IMR-90 (cell line): ENCODE results near the gene FAM32A. TPM values are rescaled to one million over a fixed set of nuclear protein-coding genes. Genes with fewer than 3 reads are reported as not detected.

ENCODE experiments used
- ATAC-seq: fragments of 200-7000 bp; cut with Tn5 transposase; 2 replicates; pipeline ENCODE4 v1.9.1; 2020; ENCODE audit warnings: low read depth, mild to moderate bottlenecking, moderate library complexity
- BruUV-seq: library from RNA; stranded (reverse); fragments of 400-500 nt; replicated peaks from 2 replicates; lab custom pipeline; 2021; lab: Mats Ljungman, UMichigan
- CTCF ChIA-PET: fragments of 300-600 bp; formaldehyde crosslinking; extraction: SDS; loops from one replicate; lab custom pipeline; 2021; ENCODE audit warnings: antibody characterized with exemption; lab: Yijun Ruan, JAX
- POLR2A ChIA-PET: fragments of 300-600 bp; sonication (Branson Sonifier 250); formaldehyde crosslinking; loops from one replicate; lab custom pipeline; 2022; ENCODE audit warnings: antibody characterized with exemption; ENCODE audit not compliant: unreplicated experiment; lab: Charles Lee
- DNase-seq: peaks from one replicate; pipeline ENCODE4 v3.0.0; 2013
- H2AFZ ChIP-seq: replicated peaks from 2 replicates; pipeline ENCODE3; 2013; ENCODE audit warnings: low read length, mild to moderate bottlenecking; ENCODE audit not compliant: poor library complexity
- H2AK5ac ChIP-seq: 2 replicates; pipeline ENCODE4 v1.6.1; 2013; ENCODE audit warnings: low read depth, low read length, inconsistent platforms
- H2AK9ac ChIP-seq: replicated peaks from 2 replicates; pipeline ENCODE3; 2013; ENCODE audit warnings: mild to moderate bottlenecking, low read depth, low read length, moderate library complexity; ENCODE audit not compliant: poor library complexity
- H2BK120ac ChIP-seq: 2 replicates; pipeline ENCODE4 v1.6.1; 2013; ENCODE audit warnings: low read depth, low read length, inconsistent platforms
- H2BK15ac ChIP-seq: 3 replicates; pipeline ENCODE4 v1.6.1; 2013; ENCODE audit warnings: low read depth, low read length, inconsistent platforms
- H2BK20ac ChIP-seq: 2 replicates; pipeline ENCODE4 v1.6.1; 2013; ENCODE audit warnings: low read depth, mild to moderate bottlenecking, inconsistent platforms, low read length, moderate library complexity
- H2BK5ac ChIP-seq: 2 replicates; pipeline ENCODE4 v1.6.1; 2013; ENCODE audit warnings: mild to moderate bottlenecking, low read depth, low read length, inconsistent platforms; ENCODE audit not compliant: poor library complexity, severe bottlenecking
- H3K14ac ChIP-seq: replicated peaks from 2 replicates; pipeline ENCODE4 v1.6.1; 2013; ENCODE audit warnings: low read depth, low read length, inconsistent platforms
- H3K18ac ChIP-seq: 2 replicates; pipeline ENCODE4 v1.6.1; 2013; ENCODE audit warnings: low read depth, low read length, control low read depth
- H3K23ac ChIP-seq: 2 replicates; pipeline ENCODE4 v1.6.1; 2013; ENCODE audit warnings: low read depth, low read length, inconsistent platforms
- H3K27ac ChIP-seq: 2 replicates; pipeline ENCODE4 v1.5.1; 2013; ENCODE audit warnings: mild to moderate bottlenecking, control low read depth, low read length; ENCODE audit not compliant: insufficient read depth
- H3K27me3 ChIP-seq: 2 replicates; pipeline ENCODE4 v1.6.1; 2013; ENCODE audit warnings: low read length; ENCODE audit not compliant: control insufficient read depth, insufficient read depth
- H3K36me3 ChIP-seq: 2 replicates; pipeline ENCODE4 v1.6.1; 2013; ENCODE audit warnings: low read length, mixed read lengths; ENCODE audit not compliant: control insufficient read depth, insufficient read depth
- H3K4ac ChIP-seq: 2 replicates; pipeline ENCODE4 v1.6.1; 2013; ENCODE audit warnings: low read depth, low read length, inconsistent platforms
- H3K4me1 ChIP-seq: 2 replicates; pipeline ENCODE4 v1.6.1; 2013; ENCODE audit warnings: low read length, mixed read lengths; ENCODE audit not compliant: control insufficient read depth, insufficient read depth
- H3K4me2 ChIP-seq: 2 replicates; pipeline ENCODE4 v1.6.1; 2013; ENCODE audit warnings: low read depth, mild to moderate bottlenecking, control low read depth, low read length, moderate library complexity
- H3K4me3 ChIP-seq: 2 replicates; pipeline ENCODE4 v1.5.1; 2013; ENCODE audit warnings: low read depth, mild to moderate bottlenecking, control low read depth, low read length, moderate library complexity; ENCODE audit not compliant: insufficient read depth
- H3K56ac ChIP-seq: 2 replicates; pipeline ENCODE4 v1.6.1; 2013; ENCODE audit warnings: low read length, inconsistent platforms; ENCODE audit not compliant: insufficient read depth; ENCODE audit errors: extremely low read depth
- H3K79me1 ChIP-seq, 2 experiments: 2 replicates each; pipeline ENCODE4 v1.6.1; 2013; ENCODE audit warnings: low read length in 2 of 2, inconsistent platforms in 1 of 2, low read depth in 1 of 2
- H3K9ac ChIP-seq: 2 replicates; pipeline ENCODE4 v1.6.1; 2013; ENCODE audit warnings: low read depth, low read length, control low read depth
- H3K9me1 ChIP-seq: 2 replicates; pipeline ENCODE4 v1.6.1; 2013; ENCODE audit warnings: low read length, inconsistent platforms; ENCODE audit not compliant: insufficient read depth
- H3K9me3 ChIP-seq: 2 replicates; pipeline ENCODE4 v1.6.1; 2013; ENCODE audit warnings: low read length; ENCODE audit not compliant: control insufficient read depth, insufficient read depth
- H4K20me1 ChIP-seq: 2 replicates; pipeline ENCODE4 v1.6.1; 2013; ENCODE audit warnings: low read length, inconsistent platforms; ENCODE audit not compliant: insufficient read depth
- H4K5ac ChIP-seq: 2 replicates; pipeline ENCODE4 v1.6.1; 2013; ENCODE audit warnings: mild to moderate bottlenecking, low read depth, low read length, control low read depth
- H4K8ac ChIP-seq, 2 experiments: 2 replicates each; pipeline ENCODE4 v1.6.1; 2013; ENCODE audit warnings: low read depth in 2 of 2, low read length in 2 of 2, control low read depth in 1 of 2, inconsistent platforms in 1 of 2
- H4K91ac ChIP-seq: 2 replicates; pipeline ENCODE4 v1.6.1; 2013; ENCODE audit warnings: low read depth, low read length, inconsistent platforms; ENCODE audit not compliant: insufficient read depth
- BHLHE40 ChIP-seq: fragments of 150-350 bp; IDR thresholded peaks from 2 replicates; pipeline ENCODE4 v1.6.1; 2016; ENCODE audit warnings: mild to moderate bottlenecking, low read depth, low read length
- CHD1 ChIP-seq: IDR thresholded peaks from 2 replicates; pipeline ENCODE4 v1.6.1; 2012; ENCODE audit warnings: low read depth, low read length, improper control_type of control experiment
- CTCF ChIP-seq: conservative IDR thresholded peaks from 2 replicates; pipeline ENCODE4 v1.5.1; 2012; ENCODE audit warnings: mild to moderate bottlenecking, low read depth, low read length, improper control_type of control experiment
- FOS ChIP-seq: fragments of 150-350 bp; IDR thresholded peaks from 2 replicates; pipeline ENCODE4 v1.6.1; 2016; ENCODE audit warnings: low read depth, low read length
- MAFK ChIP-seq: IDR thresholded peaks from 2 replicates; pipeline ENCODE4 v1.6.1; 2012; ENCODE audit warnings: low read depth, low read length, improper control_type of control experiment
- NFE2L2 ChIP-seq: fragments of 150-350 bp; IDR thresholded peaks from 2 replicates; pipeline ENCODE4 v1.6.1; 2016; ENCODE audit warnings: low read depth, mild to moderate bottlenecking, low read length
- RAD21 ChIP-seq: IDR thresholded peaks from 2 replicates; pipeline ENCODE4 v1.6.1; 2012; ENCODE audit warnings: low read length, improper control_type of control experiment
- RCOR1 ChIP-seq: IDR thresholded peaks from 2 replicates; pipeline ENCODE4 v1.6.1; 2012; ENCODE audit warnings: mild to moderate bottlenecking, low read length, improper control_type of control experiment; ENCODE audit not compliant: insufficient replicate concordance
- RFX5 ChIP-seq: IDR thresholded peaks from 2 replicates; pipeline ENCODE4 v1.8.0; 2012; ENCODE audit warnings: low read depth, mild to moderate bottlenecking, low read length, moderate library complexity
- SMC3 ChIP-seq: fragments of 150-350 bp; IDR thresholded peaks from 2 replicates; pipeline ENCODE4 v1.6.1; 2016; ENCODE audit warnings: low read depth, mild to moderate bottlenecking, antibody characterized with exemption, low read length, moderate library complexity
- WGBS, 2 experiments: methylation state at CpG; one replicate each; pipeline versions ENCODE4 v1.1.5 to v1.1.7; 2013; ENCODE audit warnings: missing lambda C conversion rate in 2 of 2; ENCODE audit not compliant: insufficient read length in 1 of 2; ENCODE audit errors: extremely low coverage in 2 of 2; 5-methylcytosine and 5-hydroxymethylcytosine counted together
- dilution Hi-C: fragments of 300-500 bp; cut with HindIII; formaldehyde crosslinking; loops from one replicate; pipeline ENCODE4 v1.14.3; 2018; ENCODE audit warnings: low sequenced_read_pairs; ENCODE audit not compliant: unreplicated experiment
- in situ Hi-C: fragments of 300-500 bp; cut with MboI; formaldehyde crosslinking; loops from 3 replicates; pipeline ENCODE4 v1.14.3; 2019; ENCODE audit warnings: low sequenced_read_pairs, inconsistent platforms, mixed read lengths
- intact Hi-C: fragments of 100-400 bp; cut with micrococcal nuclease; formaldehyde crosslinking; loops from 2 replicates; pipeline ENCODE4 v1.10.0; 2022
- polyA plus RNA-seq, 3 experiments: library from polyadenylated mRNA; depleted of rRNA; stranded (reverse); fragments of >200 nt; gene quantifications; 2 replicates each; pipeline ENCODE4 v1.2.3, GENCODE V29; 2012; ENCODE audit warnings: low replicate concordance in 1 of 3
- total RNA-seq: library from RNA; depleted of rRNA; stranded (reverse); fragments of >200 nt; gene quantifications from 2 replicates; pipeline ENCODE4 v1.2.3, GENCODE V29; 2012
- TF ChIP-seq, protein P1 (sequence below): fragments of 150-350 bp; IDR thresholded peaks from 2 replicates; pipeline ENCODE4 v1.6.1; 2016; ENCODE audit warnings: low read depth, mild to moderate bottlenecking, low read length, moderate library complexity, borderline replicate concordance

The FAM32A gene
- total and polyA plus RNA-seq, 2 of the 4 experiments (the other 2 are of a cell fraction), result 99.5 to 130 TPM

- no peak overlapping the region for H2AK9ac ChIP-seq
- no CpG with 5 or more reads among the region's 5 CpGs for WGBS, 2 experiments
- no peaks in the 10 kb centered on the region for H3K9me3 ChIP-seq
- no peak for ATAC-seq
- no peak overlapping the region for H4K8ac ChIP-seq
- peaks cover 10% of the 10 kb centered on the region for H3K4me1 ChIP-seq
- no peak for TF ChIP-seq RAD21
- no peak for TF ChIP-seq CTCF
- TF ChIP-seq SMC3, result no peak
- no peak for TF ChIP-seq MAFK
- no peak for TF ChIP-seq FOS
- no peak for TF ChIP-seq CHD1
- no peak for TF ChIP-seq RCOR1
- TF ChIP-seq, protein P1, sequence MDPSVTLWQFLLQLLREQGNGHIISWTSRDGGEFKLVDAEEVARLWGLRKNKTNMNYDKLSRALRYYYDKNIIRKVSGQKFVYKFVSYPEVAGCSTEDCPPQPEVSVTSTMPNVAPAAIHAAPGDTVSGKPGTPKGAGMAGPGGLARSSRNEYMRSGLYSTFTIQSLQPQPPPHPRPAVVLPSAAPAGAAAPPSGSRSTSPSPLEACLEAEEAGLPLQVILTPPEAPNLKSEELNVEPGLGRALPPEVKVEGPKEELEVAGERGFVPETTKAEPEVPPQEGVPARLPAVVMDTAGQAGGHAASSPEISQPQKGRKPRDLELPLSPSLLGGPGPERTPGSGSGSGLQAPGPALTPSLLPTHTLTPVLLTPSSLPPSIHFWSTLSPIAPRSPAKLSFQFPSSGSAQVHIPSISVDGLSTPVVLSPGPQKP, result no peak
- TF ChIP-seq NFE2L2, result no peak
- TF ChIP-seq BHLHE40, result no peak
- TF ChIP-seq RFX5, result no peak
- no peak overlapping the region for H3K4ac ChIP-seq
- peaks cover 37 to 80% of the 10 kb centered on the region in 2 experiments for H3K79me1 ChIP-seq
- H3K4me2 ChIP-seq, result no peak overlapping the region
- H2BK20ac ChIP-seq, result no peak overlapping the region
- H3K23ac ChIP-seq, result no peak overlapping the region
- in situ Hi-C loops (no loop called here), dilution Hi-C loops (no loop called here), intact Hi-C loops (no loop called here)
- DNase-seq, result no peak
- peaks cover 23% of the 10 kb centered on the region for H3K9me1 ChIP-seq
- CTCF ChIA-PET, result no interaction called here
- peaks cover 73% of the 10 kb centered on the region for H3K36me3 ChIP-seq
- H3K27me3 ChIP-seq, result no peaks in the 10 kb centered on the region
- H2AFZ ChIP-seq, result no peak overlapping the region
- H3K18ac ChIP-seq, result no peak overlapping the region
- no peak overlapping the region for H4K5ac ChIP-seq
- no peak overlapping the region for H2BK5ac ChIP-seq
- H4K20me1 ChIP-seq, result peaks cover 44% of the 10 kb centered on the region
- H3K4me3 ChIP-seq, result no peak overlapping the region
- H4K91ac ChIP-seq, result no peak overlapping the region
- no TSS peak for BruUV-seq
- POLR2A ChIA-PET, result no interaction called here
- H2AK5ac ChIP-seq, result no peak overlapping the region
- no peak overlapping the region for H3K9ac ChIP-seq
- no peak overlapping the region for H3K27ac ChIP-seq
- H2BK120ac ChIP-seq, result no peak overlapping the region
- no peak overlapping the region for H3K56ac ChIP-seq
- H3K14ac ChIP-seq, result no peak overlapping the region
- H2BK15ac ChIP-seq, result no peak overlapping the region
These were observed 18.7 kb downstream of the FAM32A start for GRCh38 chr19:16204005-16204294.
